Measurements from ENCODE around the gene SMIM12.
"Not testable (repeated sequence)": the region's sequence is repeated elsewhere in the genome, so short reads cannot be mapped to it uniquely, and the experiment has no call there.

The SMIM12 gene

DNA sequence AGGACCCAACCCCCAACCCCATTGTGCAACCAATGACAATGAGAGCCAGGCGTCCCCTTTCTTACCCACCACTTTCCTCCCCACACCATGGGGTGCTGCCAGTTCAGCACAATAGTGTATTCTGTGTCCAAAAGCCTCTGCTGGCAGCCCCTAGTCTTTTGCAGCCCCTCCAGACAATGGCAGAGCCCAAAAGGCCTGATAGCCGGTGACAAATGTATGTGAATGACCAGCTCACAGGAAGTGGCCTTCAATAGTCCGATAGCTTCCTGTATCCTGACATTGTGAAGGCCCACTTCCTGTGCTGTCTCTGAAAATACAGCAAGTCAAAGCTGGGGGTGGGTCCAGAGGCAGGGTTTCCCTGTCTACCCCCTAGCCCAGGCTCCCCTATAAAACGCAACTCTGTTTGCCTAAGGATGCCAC is 16.6 kb downstream of the SMIM12 start:
- DNase-seq, result no peak

DNA sequence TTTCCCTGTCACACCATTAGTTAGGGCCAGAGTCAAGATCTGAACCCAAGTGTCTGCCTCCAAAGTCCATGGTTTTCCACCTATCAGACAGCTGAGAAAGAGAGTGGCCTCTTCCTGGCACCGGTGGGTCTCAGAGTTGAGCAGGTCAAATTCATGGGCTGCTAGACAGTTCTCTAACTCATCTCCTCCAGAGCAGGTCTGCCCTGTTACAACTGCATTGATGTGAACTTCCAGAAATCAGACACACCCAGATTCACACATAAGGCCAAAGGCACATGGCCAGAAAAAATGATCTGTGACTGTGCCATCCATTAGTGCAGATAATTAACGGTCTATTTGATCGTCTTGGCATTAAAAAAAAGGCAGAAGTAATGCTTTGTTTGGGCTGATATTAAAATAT is 17.5 kb downstream of the SMIM12 start:
- DNase-seq, result no peak

DNA sequence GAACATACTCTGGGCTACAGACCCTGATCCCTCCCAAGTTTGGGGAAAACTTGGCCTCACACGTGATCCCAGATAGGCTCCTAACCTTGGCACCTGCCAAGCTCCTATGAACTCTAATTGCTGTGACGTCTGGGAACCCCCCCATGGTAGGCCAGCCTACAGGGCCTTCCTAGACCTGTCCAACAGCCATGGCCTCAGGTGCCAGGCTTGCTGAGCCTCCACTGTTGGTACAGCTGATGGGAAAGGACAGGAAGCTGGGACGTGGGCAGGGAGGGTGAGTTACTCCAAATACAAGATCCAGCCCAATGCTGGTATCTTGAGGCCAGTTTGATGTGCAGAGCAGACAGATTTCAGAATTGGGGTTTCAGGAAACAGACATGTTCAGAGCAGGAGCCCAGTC is 19.1 kb downstream of the SMIM12 start:
- no peak for DNase-seq

DNA sequence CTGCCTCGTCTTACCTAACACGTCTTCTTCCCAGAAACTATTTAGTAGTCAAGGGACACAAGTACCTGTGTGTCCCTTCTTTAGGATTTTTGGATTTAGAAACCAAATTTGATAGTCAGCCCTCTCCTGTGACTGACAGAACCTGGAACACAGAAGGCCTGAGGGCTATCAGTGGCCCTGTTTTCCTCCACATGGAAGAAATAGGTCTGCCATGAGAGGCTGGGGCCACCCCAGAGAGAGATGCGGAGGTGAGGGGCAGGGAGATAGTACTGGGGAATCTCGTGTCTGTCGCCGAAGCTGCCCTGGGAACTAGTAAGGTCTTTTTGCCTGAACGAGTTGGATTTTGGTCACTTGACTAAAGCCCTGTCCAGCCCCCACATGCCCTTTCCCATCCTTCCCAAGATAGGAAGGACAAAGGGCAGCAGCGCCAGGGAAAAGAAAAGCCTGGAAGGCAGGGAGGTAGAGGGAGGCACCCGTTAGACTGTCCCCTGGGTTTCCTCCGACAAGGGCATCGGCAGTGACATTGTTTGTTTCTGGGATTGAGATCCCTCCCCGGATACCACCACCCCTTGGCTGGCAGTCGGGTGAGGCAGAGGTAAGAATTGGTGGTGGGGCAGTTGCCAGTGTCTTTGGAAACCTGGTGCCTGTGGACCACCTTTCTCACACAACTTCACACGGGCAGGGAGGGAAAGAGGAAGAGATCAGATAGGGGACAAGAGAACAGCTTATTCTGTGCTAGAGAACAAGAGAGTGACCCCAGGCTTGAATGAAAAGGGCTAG is 19.8 kb downstream of the SMIM12 start:
- DNase-seq, result no peak

DNA sequence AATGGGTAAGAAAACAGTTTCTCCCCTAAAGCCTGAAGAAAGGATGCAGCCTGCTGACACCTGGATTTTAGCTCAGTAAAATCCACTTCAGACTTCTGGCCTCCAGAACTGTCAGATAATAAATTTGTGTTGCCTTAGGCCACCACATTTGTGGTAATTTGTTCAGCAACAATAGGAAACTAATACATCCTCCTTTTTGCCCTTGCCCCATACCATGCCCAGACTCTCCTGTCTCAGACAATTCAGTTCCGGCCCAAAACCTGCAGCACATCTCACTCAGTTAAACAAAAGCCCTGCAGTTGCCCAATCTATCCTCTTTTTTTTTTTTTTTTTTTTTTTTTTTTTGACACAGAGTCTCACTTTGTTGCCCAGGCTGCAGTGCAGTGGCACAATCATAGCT is 25.8 kb downstream of the SMIM12 start:
- DNase-seq, result no peak

DNA sequence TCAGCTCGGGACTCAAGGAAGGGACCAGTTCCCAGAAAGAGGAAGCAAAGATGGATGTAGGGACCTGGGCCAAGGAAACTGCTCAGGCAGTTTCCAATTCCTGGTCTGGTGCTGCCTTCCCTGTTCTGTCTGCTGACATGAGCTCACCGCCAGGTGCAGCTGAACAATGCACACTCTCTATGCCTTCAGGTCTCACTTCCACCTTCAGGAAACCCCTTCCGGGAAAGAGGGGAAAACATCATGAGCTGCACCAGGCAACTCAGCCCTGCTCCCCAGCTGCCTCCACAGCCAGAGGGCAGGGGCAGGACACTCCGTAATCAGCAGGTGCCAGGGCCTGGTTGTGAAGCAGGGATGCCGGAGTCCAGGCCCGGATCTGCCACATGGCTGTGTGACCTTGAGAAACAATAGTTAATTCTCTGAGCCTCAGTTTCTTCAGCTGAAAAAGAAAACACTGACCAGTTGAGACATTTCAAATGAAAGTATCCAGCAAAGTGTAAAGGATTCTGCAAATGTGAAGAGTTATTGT is 27.8 kb downstream of the SMIM12 start:
- DNase-seq, result peak in 2 of 3 experiments; percentile 27 to 64

DNA sequence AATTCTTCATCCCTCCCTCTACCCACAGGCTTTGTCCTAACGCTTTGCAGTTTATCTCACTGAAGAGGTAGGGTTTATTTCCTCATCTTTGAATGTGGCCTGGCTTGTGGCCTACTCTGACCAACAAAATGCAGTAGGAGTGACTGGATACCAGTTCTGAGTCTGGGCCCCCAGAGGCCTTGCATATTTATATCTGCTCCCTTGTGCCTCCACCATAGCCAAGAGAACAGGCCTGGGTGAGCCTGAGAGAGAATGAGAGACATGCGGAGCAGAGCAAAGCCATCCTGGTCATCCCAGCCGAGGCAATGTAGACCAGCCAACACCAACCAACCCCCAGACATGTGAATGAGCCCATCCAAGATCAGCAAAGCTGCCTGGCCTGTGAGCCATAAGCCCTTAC is 30.3 kb downstream of the SMIM12 start:
- DNase-seq, result no peak

DNA sequence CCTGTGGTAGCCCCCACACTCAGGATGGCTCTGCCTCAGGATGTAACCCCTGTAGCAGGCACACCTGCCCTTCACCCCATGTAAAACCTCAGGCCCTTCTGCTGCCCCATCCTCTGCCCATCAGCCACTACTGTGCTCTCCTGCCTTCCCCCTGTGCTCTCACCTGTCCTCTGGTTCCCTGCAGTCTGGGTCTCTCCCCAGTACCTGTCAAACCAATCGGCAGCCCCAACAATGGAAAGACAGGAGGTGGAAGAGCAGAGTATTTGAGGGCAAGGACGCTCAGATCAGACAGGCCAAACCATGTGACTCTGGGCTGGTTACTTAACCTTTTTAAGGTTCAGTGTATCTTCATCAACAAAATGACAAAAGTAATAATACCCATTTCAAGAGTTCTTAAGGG is 30.9 kb downstream of the SMIM12 start:
- DNase-seq, result no peak

DNA sequence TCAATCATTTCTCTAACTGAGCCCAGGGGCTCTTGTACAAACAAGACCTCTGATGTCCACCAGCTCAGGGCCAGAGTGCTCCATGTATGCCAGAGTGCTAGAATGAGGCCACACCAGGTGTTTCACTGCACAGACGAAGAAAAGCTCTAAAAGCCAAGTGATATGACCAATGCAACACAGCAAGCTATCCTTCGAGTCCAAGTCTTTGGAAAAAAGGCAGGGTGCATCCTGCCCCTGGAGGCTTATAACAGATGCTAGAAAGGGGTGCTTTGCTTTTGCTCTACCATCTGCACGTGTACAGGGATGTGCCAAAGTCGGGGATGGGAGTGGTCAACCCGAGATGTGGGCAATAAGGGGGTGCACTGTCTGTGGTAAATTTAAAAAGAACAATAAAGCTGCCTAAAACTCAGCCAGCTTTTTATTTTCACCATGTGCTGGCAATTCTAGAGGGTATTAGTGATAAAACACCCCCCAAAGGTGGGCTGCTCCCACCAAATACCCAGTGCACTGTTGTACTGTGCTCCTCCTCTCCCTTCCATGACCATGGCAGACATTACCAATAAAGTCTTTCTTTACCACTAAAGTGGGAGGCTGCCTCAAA is 32.1 kb downstream of the SMIM12 start:
- DNase-seq, result no peak

DNA sequence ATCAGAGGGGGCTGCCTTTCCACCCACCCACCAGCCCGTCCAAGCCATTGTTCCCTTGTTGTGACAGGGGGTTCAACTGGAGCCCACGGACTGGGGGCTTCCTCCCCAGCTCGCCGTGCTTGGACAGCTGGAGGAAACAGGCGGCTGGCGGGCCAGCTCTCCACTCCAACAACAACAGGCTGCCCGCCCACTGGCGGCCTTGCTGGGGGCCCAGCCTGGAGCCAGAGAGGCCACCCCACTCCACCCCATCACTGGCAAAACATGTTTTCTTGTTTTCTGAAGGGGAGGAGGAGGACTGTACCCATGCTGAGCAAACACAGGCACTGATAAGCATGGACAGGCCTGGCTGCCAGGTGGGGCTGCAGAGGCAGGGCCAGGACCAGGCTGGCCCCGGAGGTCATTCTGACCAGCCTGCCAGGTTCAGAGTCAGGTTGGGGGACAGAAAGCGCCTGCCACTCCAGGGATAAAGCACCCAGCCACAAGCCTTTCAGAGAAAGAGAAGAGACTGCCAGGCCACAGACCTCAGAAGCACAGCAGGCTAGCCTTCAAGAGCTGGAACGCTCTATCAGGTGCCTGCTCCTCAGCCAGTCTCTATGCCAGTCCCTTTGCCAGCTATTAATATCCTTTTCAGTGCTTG is 34.0 kb downstream of the SMIM12 start:
- DNase-seq, result peak in 2 of 3 experiments; percentile 24 to 63

DNA sequence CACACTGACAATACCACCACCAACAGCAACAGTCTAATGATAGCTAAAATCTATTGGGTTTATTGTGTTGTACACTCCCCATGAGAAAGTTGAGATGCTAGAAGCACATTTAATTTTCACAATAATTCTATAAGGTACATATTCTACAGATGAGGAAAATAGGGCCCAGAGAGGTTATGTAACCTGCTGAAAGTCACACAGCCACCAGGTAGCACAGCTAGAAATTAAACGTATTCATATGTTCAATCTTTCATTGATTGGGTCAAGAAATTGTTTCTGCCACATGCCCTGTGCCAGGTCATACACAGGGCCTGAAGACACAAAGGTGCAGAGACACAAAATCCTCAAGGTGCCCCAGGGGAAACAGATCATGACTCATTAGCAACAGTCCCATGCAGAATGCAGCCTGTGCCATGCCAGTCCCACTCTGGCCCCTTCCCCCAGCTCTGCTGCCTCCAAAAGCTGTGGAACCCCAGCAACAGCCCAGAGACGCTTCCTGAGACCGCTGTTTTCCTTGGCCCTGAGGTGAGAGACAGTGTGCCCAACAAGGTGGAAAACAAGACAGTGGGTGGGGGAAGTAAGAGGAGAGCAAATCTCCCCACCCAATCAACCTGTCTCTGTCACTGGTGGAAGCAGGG is 34.6 kb downstream of the SMIM12 start:
- no peak for DNase-seq

DNA sequence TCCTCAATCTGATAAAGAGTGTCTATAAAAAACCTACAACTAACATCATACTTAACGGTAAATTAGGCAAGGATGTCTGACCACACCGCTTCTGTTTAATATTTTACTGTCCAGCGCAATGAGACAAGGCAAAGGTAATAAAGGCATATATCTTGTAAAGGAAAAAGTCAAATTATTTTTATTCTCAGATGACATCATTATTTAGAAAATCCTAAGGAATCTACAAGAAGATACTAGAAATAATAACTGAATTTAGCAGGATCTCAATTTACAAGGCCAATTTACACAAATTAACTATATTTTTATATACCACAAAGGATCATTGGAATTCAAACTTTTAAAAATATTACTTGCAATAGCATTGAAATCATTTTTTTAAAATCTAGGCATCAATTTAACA is 37.3 kb downstream of the SMIM12 start:
- no peak for DNase-seq

DNA sequence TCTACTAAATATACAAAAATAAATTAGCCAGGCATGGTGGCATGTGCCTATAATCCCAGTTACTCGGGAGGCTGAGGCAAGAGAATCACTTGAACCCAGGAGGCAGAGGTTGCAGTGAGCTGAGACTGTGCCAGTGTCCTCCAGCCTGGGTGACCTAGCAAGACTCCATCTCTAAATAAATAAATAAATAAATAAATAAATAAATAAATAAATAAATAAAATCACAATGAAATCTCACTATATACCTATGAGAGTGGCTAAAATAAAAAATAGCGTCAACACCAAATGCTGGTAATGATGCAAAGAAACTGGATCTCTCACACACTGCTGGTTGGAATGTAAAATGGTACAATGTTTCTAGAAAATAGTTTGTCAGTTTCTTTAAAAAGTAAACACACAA is 40.7 kb downstream of the SMIM12 start:
- not testable (repeated sequence) for DNase-seq

DNA sequence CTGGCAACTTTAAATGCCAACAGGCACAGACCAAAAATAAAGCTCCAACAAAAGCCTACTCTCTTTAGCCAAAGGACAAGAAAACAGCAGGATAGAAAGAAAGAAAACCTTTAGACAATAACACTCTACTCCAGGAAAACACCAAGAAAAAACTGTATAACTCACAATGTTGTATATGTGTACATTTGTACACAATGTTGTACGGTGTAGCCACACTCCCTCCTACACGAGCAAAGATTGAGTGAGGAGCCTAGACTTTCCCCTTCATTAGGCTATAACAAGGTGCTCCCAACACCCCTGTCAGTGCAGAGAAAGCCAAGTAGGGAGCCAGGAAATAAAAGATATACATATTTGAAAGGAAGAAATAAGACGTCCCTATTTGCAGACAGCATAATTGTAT is 42.8 kb downstream of the SMIM12 start:
- no peak for DNase-seq

DNA sequence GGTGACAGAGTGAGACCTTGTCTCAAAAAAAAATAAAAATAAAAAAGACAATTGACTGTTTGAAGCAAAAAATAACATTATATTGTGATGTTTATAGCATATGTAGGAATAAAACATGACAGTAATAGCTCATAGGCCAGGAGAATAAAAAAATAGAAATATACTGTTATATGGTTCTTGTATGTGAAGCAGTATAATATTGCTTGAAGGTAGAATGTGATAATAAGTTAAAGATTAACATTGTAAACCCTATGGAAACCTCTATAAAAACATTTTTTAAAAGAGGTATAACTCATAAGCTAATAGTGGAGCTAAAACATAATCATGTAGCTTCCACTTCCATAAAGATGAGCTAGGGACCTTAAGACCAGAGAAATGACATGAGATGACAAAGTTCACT is 43.2 kb downstream of the SMIM12 start:
- no peak for DNase-seq

DNA sequence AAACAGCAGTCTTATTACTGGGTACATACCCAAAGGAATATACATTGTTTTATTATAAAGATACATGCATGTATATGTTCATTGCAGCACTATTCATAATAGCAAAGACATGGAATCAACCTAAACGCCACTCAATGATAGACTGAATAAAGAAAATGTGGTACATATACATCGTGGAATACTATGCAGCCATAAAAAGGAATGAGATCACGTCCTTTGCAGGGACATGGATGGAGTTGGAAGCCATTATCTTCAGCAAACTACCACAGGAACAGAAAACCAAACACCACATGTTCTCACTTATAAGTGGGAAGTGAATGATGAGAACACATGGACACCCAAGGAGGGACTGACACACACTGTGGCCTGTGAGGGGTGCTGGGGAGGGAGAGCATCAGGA is 48.8 kb downstream of the SMIM12 start:
- not testable (repeated sequence) for DNase-seq

DNA sequence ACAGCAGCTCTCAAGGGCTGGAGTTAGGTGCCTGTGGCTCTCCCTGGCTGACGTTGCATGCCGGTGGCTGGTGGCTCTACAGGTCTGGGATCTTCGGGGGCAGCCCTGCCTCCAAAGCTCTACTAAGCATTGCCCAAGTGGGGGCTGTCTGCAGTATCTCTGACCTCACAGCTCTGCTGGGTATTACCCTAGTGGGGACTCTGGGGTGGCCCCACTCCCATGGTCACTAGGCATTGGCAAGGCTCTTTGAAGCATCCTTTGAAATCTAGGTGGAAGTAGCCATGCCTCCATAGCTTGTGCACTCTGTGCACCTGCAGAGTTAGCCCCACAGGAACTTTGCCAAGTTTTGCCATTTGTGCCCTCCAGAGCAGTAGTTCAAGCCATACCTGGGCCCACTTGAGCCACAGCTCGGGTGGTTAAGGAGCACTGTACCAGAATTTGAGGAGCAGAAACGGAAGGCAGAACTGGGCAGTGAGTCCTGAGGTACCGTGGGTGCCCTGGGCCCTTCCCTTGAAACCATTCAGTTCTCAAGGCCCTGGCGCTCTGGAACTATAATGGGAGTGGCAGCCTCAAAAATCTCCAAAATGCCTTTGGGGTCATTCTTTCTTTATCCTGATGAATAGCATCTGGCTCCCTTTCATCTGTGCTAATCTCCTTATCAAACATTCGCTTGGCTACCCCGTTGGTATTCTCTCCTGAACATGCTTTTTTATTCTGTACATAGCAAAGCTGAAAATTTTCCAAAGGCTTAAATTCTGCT is 51.3 kb downstream of the SMIM12 start:
- DNase-seq, result no peak

DNA sequence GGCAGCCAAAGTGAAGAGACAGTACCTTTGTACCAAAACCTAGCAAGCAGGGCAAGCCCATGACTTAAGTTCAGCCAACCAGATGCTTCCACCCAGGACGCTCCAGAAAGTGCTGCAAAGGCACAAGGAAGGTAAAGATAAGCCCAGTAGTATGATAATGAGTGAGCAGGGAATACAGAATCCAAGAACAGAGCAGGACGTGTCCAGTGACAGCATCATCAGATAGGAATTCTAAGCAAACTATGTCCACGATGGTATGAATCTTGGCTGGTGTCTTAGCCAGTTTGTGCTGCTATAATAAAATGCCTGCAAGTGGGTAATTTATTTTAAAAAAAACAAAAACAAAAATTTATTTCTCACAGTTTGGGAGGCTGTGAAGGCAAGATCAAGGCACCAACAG is 53.2 kb downstream of the SMIM12 start:
- no peak for DNase-seq

DNA sequence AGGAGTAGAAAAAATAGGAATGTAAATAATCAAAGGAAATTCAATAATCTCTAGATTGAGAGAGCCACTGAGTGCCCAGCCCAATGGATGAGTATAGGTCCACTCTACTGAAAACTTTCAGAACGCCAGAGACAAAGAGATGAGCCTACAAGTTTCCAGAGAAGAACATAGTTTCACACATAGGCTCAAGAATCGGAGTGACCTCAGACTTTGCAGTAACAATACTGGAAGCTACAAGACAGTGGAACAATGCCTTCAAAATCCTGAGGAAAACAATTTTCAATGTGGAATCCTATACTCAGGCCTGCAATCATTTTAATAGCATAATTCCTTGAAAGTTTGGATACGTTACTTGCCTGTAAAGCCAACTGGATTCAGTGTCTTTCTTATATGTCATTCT is 55.8 kb downstream of the SMIM12 start:
- DNase-seq, result no peak

Measured in NCI-H1417 (cell line).